Stimulated activated CD4-positive, alpha-beta T cell treated with anti-CD3 and anti-CD28 coated beads, Interleukin-4, amount 100 ng/mL, for 4 hours (primary cell): Measurements from ENCODE around the gene RBM42.
"Not testable (repeated sequence)": the region's sequence is repeated elsewhere in the genome, so short reads cannot be mapped to it uniquely, and the experiment has no call there.

Experiments
- DNase-seq, 2 experiments: peaks; one replicate each; pipeline ENCODE4 v3.0.0-alpha.2; 2020

Gene RBM42

GRCh38 chr19:35621708-35622107 lies 7.1 kb upstream of the RBM42 start:
- DNase-seq = no peak

DNA sequence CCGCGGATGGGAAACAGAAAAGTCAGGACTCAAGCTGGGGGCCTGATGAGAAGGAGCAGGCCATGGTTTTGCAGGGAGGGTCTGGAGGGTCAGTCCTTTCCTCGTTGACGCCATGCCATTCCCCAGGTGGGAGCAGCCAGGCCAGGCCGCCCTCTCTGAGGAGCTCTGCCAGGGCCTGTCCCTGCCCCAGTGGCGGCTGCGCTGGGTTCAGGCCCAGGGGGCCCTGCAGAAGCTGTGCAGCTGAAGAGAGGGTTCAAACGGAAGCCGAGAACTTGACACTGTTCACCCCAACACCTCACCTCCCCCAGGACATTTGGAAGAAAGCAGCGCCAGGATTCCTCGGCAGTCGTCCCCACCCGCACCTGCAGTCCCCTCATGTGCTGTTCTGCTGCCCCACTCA lies 6.1 kb upstream of the RBM42 start:
- no peak for DNase-seq

DNA sequence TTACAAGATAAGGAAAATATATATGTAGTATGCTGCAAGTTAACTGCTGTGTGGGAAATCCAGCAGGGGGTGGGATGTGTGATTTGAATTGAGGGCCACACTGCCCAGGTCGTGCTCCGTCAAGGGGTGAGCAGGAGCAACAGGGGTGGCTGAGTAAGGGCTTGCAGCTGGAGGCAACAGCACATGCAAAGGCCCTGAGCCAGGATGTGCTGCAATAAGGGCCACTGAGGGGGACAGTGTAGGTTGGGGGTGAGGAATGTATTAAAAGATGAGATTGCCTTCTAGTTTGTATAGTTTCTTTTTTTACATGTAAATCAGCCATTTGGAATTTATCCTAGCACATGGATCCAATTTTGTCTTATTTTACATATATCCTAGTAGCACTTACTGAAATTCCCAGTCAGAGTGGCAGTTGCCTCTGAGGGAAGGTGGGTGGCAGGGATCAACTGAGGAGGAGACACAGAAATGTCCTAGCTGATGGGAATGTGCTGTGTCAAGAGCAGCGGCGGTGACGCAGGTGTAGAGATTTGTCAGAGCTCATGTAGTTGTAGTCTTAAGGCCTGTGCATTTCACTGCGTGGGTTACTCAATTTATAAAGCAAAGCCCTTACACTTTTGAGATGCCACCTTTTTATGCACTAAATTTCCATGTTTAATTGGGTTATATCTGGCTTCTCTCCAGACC lies 5.4 kb upstream of the RBM42 start:
- no peak for DNase-seq

- no peak for DNase-seq
Observed at GRCh38 chr19:35628264-35628564, 622 bp upstream of the RBM42 start.

DNA sequence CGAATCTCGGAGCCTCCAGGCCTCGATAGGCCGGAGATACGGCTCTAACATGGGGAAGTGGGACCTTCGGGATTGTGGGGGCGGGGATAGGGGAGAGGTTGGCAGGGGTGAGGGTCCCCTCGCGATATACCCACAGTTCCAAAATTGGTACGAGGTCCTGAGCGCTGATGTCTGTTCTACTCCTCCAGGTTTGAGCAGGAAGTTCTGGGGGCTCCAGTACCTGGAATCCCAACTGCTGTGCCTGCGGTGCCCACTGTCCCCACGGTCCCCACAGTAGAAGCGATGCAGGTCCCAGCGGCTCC lies 447 bp downstream of the RBM42 start:
- no peak for DNase-seq

DNA sequence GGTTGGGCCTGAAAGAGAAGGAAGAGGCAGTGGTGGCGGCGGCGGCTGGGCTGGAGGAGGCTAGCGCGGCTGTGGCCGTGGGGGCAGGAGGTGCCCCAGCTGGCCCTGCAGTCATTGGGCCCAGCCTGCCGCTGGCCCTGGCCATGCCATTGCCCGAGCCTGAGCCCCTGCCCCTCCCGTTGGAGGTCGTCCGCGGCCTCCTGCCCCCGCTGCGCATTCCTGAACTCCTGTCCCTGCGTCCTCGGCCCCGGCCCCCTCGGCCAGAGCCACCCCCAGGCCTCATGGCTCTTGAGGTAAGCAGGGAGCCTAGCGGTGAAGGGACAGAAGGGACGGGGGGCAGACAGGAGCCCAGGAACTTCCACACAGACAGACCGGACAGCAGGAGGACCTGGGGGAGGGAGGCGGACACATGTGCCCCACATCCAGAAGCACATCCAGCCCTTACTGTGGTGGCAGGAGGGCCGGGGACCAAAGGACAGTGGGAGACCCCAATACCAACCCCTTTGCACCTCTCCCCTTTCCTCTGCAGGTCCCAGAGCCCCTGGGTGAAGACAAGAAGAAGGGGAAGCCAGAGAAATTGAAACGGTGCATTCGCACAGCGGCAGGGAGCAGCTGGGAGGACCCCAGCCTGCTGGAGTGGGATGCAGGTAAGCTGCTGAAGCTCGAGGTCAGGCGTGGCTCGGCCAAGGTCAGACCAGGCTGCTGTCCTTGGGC lies 5.0 kb downstream of the RBM42 start:
- DNase-seq = no peak

- no peak for DNase-seq
Observed at GRCh38 chr19:35636651-35637050, 7.8 kb downstream of the RBM42 start.

- DNase-seq = no peak
Observed at GRCh38 chr19:35637165-35637564, 8.3 kb downstream of the RBM42 start.

- DNase-seq = no peak
Observed at GRCh38 chr19:35639321-35639639, 10.4 kb downstream of the RBM42 start.

DNA sequence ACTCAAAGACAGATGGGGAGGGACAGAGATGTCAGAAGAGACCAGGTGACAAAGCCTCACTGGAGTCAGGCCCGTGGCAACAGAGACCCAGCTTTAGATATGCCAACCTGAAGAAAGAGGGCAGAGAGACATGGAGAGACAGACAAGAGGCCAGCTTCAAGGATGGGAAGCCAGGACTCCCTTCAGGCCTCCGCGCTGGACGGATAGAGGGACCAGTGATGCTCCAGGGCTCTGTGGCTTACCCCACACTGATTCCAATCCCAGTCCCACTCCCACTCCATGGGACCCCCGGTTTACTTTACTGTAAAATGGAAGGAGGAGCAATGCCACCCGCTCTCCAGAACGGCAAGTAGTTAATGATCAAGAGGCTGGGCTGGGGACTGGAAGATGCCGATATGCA lies 11.0 kb downstream of the RBM42 start:
- no peak for DNase-seq

GRCh38 chr19:35641515-35642151 lies 12.8 kb downstream of the RBM42 start, which contains the start of gene ETV2:
ETV2 (plus strand) TSS chr19:35641745; CDS start chr19:35642461, 716 bp downstream.
- peak; percentile 30 to 51 for DNase-seq

- no peak for DNase-seq
Observed at GRCh38 chr19:35642312-35642711, 13.5 kb downstream of the RBM42 start.

DNA sequence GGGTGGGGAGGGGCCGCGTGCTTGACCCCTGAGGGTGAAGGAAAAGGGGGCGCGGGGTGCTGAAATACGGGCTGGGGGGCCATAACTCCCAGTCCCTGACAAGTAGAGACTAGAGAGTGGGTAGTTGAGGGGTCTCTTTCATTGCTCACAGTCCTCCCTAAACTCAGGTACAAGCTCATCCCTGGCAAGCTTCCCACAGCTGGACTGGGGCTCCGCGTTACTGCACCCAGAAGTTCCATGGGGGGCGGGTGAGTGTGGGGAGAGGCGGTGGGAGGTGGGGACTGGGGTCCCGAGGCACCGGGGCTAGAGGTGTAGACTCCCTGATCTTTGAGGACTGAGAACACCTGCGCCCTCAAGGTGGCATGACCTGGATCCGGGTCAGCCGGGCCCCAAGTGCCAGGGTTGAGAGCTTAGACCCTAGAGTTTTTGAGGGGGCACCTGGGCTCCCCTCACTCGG lies 14.0 kb downstream of the RBM42 start:
- DNase-seq = no peak

DNA sequence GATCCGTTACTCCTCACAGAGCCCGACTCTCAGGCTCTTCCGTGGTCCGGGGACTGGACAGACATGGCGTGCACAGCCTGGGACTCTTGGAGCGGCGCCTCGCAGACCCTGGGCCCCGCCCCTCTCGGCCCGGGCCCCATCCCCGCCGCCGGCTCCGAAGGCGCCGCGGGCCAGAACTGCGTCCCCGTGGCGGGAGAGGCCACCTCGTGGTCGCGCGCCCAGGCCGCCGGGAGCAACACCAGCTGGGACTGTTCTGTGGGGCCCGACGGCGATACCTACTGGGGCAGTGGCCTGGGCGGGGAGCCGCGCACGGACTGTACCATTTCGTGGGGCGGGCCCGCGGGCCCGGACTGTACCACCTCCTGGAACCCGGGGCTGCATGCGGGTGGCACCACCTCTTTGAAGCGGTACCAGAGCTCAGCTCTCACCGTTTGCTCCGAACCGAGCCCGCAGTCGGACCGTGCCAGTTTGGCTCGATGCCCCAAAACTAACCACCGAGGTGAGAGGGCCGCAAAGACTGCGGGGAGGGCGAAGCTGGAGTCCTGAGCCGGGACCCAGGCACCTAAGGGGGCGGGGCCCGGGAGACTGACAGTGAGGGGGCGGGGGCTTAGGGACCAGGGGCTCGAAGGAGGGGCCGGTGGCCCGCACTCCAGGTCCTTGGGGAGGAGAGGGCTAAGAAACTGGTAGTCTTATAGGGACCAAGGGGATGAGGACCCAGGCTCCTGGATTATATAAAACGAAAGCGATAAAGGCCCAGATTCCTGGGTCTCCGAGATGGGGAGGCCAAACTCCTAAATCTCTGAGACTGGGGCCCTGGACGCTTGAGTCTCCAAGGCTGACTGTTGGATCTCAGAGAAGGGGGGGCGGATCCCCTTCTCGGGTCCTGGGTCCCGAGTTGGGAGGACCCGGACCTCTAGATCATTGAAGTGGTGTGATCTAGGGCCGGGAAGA lies 14.7 kb downstream of the RBM42 start:
- DNase-seq = peak; percentile 69 to 72

GRCh38 chr19:35644206-35644986 lies 15.6 kb downstream of the RBM42 start:
- peak; percentile 93 to 94 for DNase-seq

- DNase-seq = peak; percentile 75 to 83
Observed at GRCh38 chr19:35644987-35645679, 16.3 kb downstream of the RBM42 start.

GRCh38 chr19:35645680-35646511 lies 17.1 kb downstream of the RBM42 start:
- DNase-seq = no peak

DNA sequence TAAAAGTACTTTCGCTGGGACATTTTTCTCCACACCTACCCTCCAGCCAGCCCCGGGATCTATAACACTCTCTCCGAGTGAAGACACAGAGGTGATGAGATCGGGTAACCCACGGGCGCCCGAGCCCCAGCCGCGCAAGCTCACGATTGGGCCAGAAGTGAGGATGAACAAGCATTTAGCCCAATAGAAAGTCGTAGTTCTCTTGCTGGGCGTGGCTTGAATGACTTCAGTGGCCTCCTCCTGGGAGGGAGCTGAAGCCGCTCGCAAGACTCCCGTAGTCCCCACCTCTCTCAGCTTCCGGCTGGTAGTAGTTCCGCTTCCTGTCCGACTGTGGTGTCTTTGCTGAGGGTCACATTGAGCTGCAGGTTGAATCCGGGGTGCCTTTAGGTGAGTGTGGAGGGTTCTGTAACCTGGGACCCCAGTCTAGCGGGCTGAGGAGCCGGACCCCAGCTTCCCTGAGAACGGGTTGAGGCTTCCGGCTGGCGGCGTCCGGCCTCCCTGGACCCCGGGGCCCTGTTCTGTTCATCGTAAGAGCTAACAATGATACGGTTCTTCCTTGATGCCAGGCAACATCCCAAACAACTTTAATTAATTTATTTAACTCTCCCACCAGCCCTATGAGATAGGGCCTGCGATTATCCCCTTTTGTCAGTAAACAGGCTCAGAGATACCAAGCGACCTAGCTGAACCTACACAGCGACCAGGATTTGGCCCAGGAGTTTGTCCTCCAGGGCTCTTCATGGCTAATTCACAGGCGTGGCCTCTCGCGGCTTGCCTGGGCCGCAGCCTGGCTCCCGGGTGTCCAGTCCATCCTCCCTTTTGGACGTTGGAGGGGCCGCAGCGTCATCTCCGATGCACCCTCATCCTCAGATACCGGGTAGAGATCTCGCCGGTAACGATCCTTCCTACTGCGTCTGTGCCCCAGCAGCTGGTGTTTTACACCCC lies 19.5 kb downstream of the RBM42 start, which contains the start of gene COX6B1:
TSS of gene COX6B1 (plus strand) at position 307 of the 945 bp plus-strand sequence. CDS start 2,921 bp downstream, outside the sequence.
- DNase-seq = peak; percentile 80 to 94

DNA sequence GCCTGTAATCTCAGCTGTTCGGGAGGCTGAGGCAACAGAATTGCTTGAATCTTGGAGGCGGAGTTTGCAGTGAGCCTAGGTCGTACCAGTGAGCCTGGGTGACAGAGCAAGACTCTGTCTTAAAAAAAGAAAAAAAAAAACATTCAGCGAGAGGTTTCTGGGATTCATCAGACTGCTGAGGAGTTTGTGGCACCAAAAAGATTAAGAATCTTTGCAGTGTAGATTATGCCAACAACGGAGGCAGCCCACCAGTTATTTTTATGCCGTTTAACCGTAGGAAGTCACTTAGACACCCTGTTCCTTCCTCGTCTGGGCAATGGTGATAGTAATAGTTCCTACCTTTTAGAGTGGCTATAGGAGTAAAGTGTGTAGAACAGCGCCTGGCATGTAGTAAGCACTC lies 21.7 kb downstream of the RBM42 start:
- DNase-seq = no peak

DNA sequence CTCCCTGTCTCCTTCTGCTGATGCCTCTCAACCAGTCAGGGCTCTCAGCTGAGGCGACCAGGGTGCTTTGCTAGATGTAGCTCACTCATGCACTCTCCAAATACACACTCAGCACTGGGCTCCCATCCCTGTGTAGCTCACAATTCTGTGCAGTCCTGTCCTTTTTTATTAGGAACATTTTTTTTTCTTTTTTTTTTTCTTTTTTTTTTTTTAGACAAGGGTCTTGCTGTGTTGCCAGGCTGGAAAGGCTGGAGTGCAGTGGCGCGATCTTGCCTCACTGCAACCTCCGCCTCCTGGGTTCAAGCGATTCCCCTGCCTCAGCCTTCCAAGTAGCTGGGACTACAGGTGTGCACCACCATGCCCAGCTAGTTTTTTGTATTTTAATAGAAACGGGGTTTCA lies 26.0 kb downstream of the RBM42 start:
- not testable (repeated sequence) for DNase-seq
